ENCODE data around the gene SAMD10. TPM values are rescaled to one million over a fixed set of nuclear protein-coding genes. Genes with fewer than 3 reads are reported as not detected.
"Not testable (repeated sequence)": the region's sequence is repeated elsewhere in the genome, so short reads cannot be mapped to it uniquely, and the experiment has no call there.

Gene SAMD10
- total and polyA plus RNA-seq, 2 experiments from 2014 or later: 1.3 TPM

- no peak for DNase-seq
- Histone ChIP-seq H3F3A (ENCODE audit: insufficient read depth) (no peaks in the 10 kb centered on the region), H2AFZ (no peak overlapping the region), H3K4me2 (ENCODE audit: unreplicated experiment) (no peak overlapping the region), H4K20me1 (ENCODE audit: insufficient read depth) (no peaks in the 10 kb centered on the region), H3K9me2 (ENCODE audit: insufficient read depth) (no peaks in the 10 kb centered on the region), H3K9ac (no peak overlapping the region), H3K79me2 (ENCODE audit: insufficient read depth) (no peaks in the 10 kb centered on the region), H3K36me3 (ENCODE audit: low read depth) (no peaks in the 10 kb centered on the region), H3K27ac (no peak overlapping the region), H3K27me3 (replicated peaks; ENCODE audit: insufficient read depth) (no peaks in the 10 kb centered on the region), H3K4me3 (no peak overlapping the region), H3K9me3 (ENCODE audit: low read depth) (no peaks in the 10 kb centered on the region), H3K4me1 (ENCODE audit: insufficient read depth) (peaks cover 7% of the 10 kb centered on the region)
- in situ Hi-C loops (cut with MboI): no loop called here
- WGBS, 2 experiments (ENCODE audit: low coverage in 1 of 2, low lambda C conversion rate in 2 of 2, missing lambda C conversion rate in 2 of 2): 88 to 91% methylated on average over 25 to 26 of the region's 26 CpGs
- no peak for TF ChIP-seq EZH2 (IDR thresholded peaks at IDR 0.05; ENCODE audit: insufficient read depth, poor library complexity, severe bottlenecking)
- TF ChIP-seq EZH2phosphoT487 (IDR thresholded peaks at IDR 0.05; ENCODE audit: insufficient read depth, low read depth): no peak
These were observed 17.6 kb downstream of the SAMD10 start for GRCh38 chr20:63961664-63962425.

GRCh38 chr20:63960654-63961621, 18.5 kb downstream of the SAMD10 start:
- H3K27ac ChIP-seq; DNase-seq; H3K9me2 ChIP-seq (ENCODE audit: insufficient read depth); H3K27me3 ChIP-seq (replicated peaks; ENCODE audit: insufficient read depth); H3K9ac ChIP-seq; H2AFZ ChIP-seq; H3K36me3 ChIP-seq (ENCODE audit: low read depth); H3K79me2 ChIP-seq (ENCODE audit: insufficient read depth); in situ Hi-C loops (cut with MboI); H3K4me1 ChIP-seq (ENCODE audit: insufficient read depth); H4K20me1 ChIP-seq (ENCODE audit: insufficient read depth); H3K9me3 ChIP-seq (ENCODE audit: low read depth); H3K4me3 ChIP-seq; H3F3A ChIP-seq (ENCODE audit: insufficient read depth); H3K4me2 ChIP-seq (ENCODE audit: unreplicated experiment): not testable (repeated sequence)
- 81 to 83% methylated on average over 13 to 15 of the region's 15 CpGs for WGBS, 2 experiments (ENCODE audit: low coverage in 1 of 2, low lambda C conversion rate in 2 of 2, missing lambda C conversion rate in 2 of 2)

- no peak overlapping the region for H3K27ac ChIP-seq
- H3K27me3 ChIP-seq (replicated peaks; ENCODE audit: insufficient read depth): no peaks in the 10 kb centered on the region
- H2AFZ ChIP-seq: no peak overlapping the region
- DNase-seq: no peak
- no peaks in the 10 kb centered on the region for H3K9me2 ChIP-seq (ENCODE audit: insufficient read depth)
- H3K79me2 ChIP-seq (ENCODE audit: insufficient read depth): peaks cover 14% of the 10 kb centered on the region
- H3F3A ChIP-seq (ENCODE audit: insufficient read depth): no peaks in the 10 kb centered on the region
- no peaks in the 10 kb centered on the region for H3K9me3 ChIP-seq (ENCODE audit: low read depth)
- H3K4me2 ChIP-seq (ENCODE audit: unreplicated experiment): no peak overlapping the region
- H3K4me3 ChIP-seq: no peak overlapping the region
- 93 to 97% methylated on average over 12 to 17 of the region's 17 CpGs for WGBS, 2 experiments (ENCODE audit: low coverage in 1 of 2, low lambda C conversion rate in 2 of 2, missing lambda C conversion rate in 2 of 2)
- in situ Hi-C loops (cut with MboI): no loop called here
- H3K36me3 ChIP-seq (ENCODE audit: low read depth): no peaks in the 10 kb centered on the region
- no peak overlapping the region for H3K9ac ChIP-seq
- H4K20me1 ChIP-seq (ENCODE audit: insufficient read depth): no peaks in the 10 kb centered on the region
- TF ChIP-seq EZH2 (IDR thresholded peaks at IDR 0.05; ENCODE audit: insufficient read depth, poor library complexity, severe bottlenecking) (no peak), EZH2phosphoT487 (IDR thresholded peaks at IDR 0.05; ENCODE audit: insufficient read depth, low read depth) (no peak)
- H3K4me1 ChIP-seq (ENCODE audit: insufficient read depth): peaks cover 10% of the 10 kb centered on the region
These were observed 19.8 kb downstream of the SAMD10 start for GRCh38 chr20:63959699-63960075.

- H2AFZ ChIP-seq: no peak overlapping the region
- H3F3A ChIP-seq (ENCODE audit: insufficient read depth): no peaks in the 10 kb centered on the region
- no peak overlapping the region for H3K4me2 ChIP-seq (ENCODE audit: unreplicated experiment)
- H3K9me3 ChIP-seq (ENCODE audit: low read depth): no peaks in the 10 kb centered on the region
- no peak overlapping the region for H3K9ac ChIP-seq
- H3K9me2 ChIP-seq (ENCODE audit: insufficient read depth): no peaks in the 10 kb centered on the region
- 81 to 87% methylated on average over 10 of the region's 10 CpGs for WGBS, 2 experiments (ENCODE audit: low coverage in 1 of 2, low lambda C conversion rate in 2 of 2, missing lambda C conversion rate in 2 of 2)
- no peak for TF ChIP-seq EZH2phosphoT487 (IDR thresholded peaks at IDR 0.05; ENCODE audit: insufficient read depth, low read depth)
- TF ChIP-seq EZH2 (IDR thresholded peaks at IDR 0.05; ENCODE audit: insufficient read depth, poor library complexity, severe bottlenecking): no peak
- peaks cover 15% of the 10 kb centered on the region for H3K4me1 ChIP-seq (ENCODE audit: insufficient read depth)
- no peak for DNase-seq
- H3K4me3 ChIP-seq: no peak overlapping the region
- no peaks in the 10 kb centered on the region for H3K27me3 ChIP-seq (replicated peaks; ENCODE audit: insufficient read depth)
- no peaks in the 10 kb centered on the region for H3K36me3 ChIP-seq (ENCODE audit: low read depth)
- in situ Hi-C loops (cut with MboI): no loop called here
- peaks cover 20% of the 10 kb centered on the region for H3K79me2 ChIP-seq (ENCODE audit: insufficient read depth)
- H4K20me1 ChIP-seq (ENCODE audit: insufficient read depth): no peaks in the 10 kb centered on the region
- H3K27ac ChIP-seq: no peak overlapping the region
These were observed 20.3 kb downstream of the SAMD10 start for GRCh38 chr20:63958964-63959698.

Data from GM23248 (cell line).